Gastrocnemius medialis (tissue), 4 donors: ENCODE results near the gene FGFRL1.

Experiments used
- POLR2A ChIP-seq, 2 donors: fragments of 450-650 bp; IDR thresholded peaks; one replicate each; pipeline ENCODE4 v1.6.1; 2017; ENCODE audit warnings: antibody characterized with exemption in 2 of 2, mild to moderate bottlenecking in 2 of 2, moderate library complexity in 2 of 2
- TF ChIP-seq, protein P1 (sequence below), 5 experiments: fragments of 450-650 bp in 3 of 5; fragments of 200-600 bp in 2 of 5; sonication (generic) in 2 of 5; IDR thresholded peaks in 4 of 5; conservative IDR thresholded peaks in 1 of 5; 1 replicate in 4 of 5; 2 replicates in 1 of 5; pipeline ENCODE4 v1.5.1; 2016 to 2019; ENCODE audit warnings: antibody characterized with exemption in 5 of 5, mild to moderate bottlenecking in 3 of 5, moderate library complexity in 3 of 5

- TF ChIP-seq, protein P1, sequence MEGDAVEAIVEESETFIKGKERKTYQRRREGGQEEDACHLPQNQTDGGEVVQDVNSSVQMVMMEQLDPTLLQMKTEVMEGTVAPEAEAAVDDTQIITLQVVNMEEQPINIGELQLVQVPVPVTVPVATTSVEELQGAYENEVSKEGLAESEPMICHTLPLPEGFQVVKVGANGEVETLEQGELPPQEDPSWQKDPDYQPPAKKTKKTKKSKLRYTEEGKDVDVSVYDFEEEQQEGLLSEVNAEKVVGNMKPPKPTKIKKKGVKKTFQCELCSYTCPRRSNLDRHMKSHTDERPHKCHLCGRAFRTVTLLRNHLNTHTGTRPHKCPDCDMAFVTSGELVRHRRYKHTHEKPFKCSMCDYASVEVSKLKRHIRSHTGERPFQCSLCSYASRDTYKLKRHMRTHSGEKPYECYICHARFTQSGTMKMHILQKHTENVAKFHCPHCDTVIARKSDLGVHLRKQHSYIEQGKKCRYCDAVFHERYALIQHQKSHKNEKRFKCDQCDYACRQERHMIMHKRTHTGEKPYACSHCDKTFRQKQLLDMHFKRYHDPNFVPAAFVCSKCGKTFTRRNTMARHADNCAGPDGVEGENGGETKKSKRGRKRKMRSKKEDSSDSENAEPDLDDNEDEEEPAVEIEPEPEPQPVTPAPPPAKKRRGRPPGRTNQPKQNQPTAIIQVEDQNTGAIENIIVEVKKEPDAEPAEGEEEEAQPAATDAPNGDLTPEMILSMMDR (IDR thresholded peaks at IDR 0.05 in 4 of 5, conservative IDR thresholded peaks at IDR 0.05 in 1 of 5), result no peak
- TF ChIP-seq POLR2A (IDR thresholded peaks at IDR 0.05), result no peak
Measured at GRCh38 chr4:1045193-1045594, 33.8 kb downstream of the FGFRL1 start.
